BJ (cell line): ENCODE data around the gene FYTTD1. TPM values are rescaled to one million over a fixed set of nuclear protein-coding genes. Genes with fewer than 3 reads are reported as not detected.

ENCODE experiments used
- CTCF ChIA-PET: fragments of 350-600 bp; formaldehyde crosslinking; extraction: SDS; loops from one replicate; lab custom pipeline; 2021; ENCODE audit warnings: antibody characterized with exemption, inconsistent platforms; lab: Yijun Ruan, JAX
- POLR2A ChIA-PET: fragments of 300-600 bp; sonication (Branson Sonifier 250); formaldehyde crosslinking; extraction: SDS; loops from one replicate; lab custom pipeline; 2021; ENCODE audit warnings: antibody characterized with exemption; lab: Charles Lee
- DNase-seq: peaks from one replicate; pipeline ENCODE4 v3.0.0-alpha.2; 2011; ENCODE audit warnings: low read depth
- H3K27me3 ChIP-seq: 2 replicates; pipeline ENCODE4 v1.6.0; 2011; ENCODE audit warnings: low read length; ENCODE audit not compliant: control insufficient read depth, insufficient read depth
- H3K36me3 ChIP-seq: 2 replicates; pipeline ENCODE4 v1.5.1; 2011; ENCODE audit warnings: low read length; ENCODE audit not compliant: control insufficient read depth, insufficient read depth
- H3K4me3 ChIP-seq: 2 replicates; pipeline ENCODE4 v1.5.1; 2011; ENCODE audit warnings: low read depth, mild to moderate bottlenecking, control low read depth, low read length
- polyA plus RNA-seq: library from polyadenylated mRNA; depleted of rRNA; stranded (reverse); fragments of >200 nt; gene quantifications from 2 replicates; pipeline ENCODE4 v1.2.3, GENCODE V29; 2011
- TF ChIP-seq, protein P1 (sequence below): IDR thresholded peaks from 2 replicates; pipeline ENCODE4 v1.5.1; 2011; ENCODE audit warnings: low read depth, mild to moderate bottlenecking, control low read depth, inconsistent platforms, low read length, moderate library complexity; ENCODE audit not compliant: insufficient read depth

Gene FYTTD1
- polyA plus RNA-seq, 1 experiment: 37.2 TPM

DNA sequence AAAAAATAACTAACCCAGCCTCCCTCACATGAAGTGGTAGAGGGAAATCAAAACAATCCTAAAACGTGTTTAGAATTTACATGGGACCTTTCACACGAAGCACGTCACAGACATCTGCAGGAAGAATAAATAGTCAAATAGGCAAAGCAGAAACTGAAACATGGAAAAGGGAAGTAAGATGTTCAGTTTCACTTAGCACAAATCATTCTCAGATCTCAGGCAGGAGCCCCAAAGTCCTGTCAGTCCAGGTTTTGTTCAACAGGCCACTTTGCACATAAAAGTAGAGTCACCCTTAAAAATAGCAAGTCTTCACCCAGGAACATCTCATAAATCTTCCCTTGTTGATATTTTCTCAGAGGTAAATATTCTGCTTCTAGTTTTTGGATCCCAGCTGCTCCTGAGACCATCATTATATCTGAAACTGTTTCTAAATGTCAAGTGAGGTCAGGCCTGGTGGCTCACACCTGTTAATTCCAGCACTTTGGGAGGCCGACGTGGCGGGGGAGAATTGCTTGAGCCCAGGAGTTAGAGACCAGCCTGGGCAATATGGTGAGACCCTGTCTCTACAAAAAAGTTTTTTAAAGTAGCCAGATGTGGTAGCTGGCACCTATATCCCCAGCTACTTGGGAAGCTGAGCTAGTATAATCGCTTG lies 14.9 kb upstream of the FYTTD1 start:
- Histone ChIP-seq H3K36me3 (no peaks in the 10 kb centered on the region), H3K27me3 (no peaks in the 10 kb centered on the region), H3K4me3 (no peak overlapping the region)
- POLR2A ChIA-PET: no interaction called here
- TF ChIP-seq, protein P1, sequence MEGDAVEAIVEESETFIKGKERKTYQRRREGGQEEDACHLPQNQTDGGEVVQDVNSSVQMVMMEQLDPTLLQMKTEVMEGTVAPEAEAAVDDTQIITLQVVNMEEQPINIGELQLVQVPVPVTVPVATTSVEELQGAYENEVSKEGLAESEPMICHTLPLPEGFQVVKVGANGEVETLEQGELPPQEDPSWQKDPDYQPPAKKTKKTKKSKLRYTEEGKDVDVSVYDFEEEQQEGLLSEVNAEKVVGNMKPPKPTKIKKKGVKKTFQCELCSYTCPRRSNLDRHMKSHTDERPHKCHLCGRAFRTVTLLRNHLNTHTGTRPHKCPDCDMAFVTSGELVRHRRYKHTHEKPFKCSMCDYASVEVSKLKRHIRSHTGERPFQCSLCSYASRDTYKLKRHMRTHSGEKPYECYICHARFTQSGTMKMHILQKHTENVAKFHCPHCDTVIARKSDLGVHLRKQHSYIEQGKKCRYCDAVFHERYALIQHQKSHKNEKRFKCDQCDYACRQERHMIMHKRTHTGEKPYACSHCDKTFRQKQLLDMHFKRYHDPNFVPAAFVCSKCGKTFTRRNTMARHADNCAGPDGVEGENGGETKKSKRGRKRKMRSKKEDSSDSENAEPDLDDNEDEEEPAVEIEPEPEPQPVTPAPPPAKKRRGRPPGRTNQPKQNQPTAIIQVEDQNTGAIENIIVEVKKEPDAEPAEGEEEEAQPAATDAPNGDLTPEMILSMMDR: no peak
- CTCF ChIA-PET: interaction anchor here (1.2 kb wide), 1 partner anchor 62 kb away, joined by 3 read pairs; no protein-coding TSS in a partner anchor
- DNase-seq: no peak

DNA sequence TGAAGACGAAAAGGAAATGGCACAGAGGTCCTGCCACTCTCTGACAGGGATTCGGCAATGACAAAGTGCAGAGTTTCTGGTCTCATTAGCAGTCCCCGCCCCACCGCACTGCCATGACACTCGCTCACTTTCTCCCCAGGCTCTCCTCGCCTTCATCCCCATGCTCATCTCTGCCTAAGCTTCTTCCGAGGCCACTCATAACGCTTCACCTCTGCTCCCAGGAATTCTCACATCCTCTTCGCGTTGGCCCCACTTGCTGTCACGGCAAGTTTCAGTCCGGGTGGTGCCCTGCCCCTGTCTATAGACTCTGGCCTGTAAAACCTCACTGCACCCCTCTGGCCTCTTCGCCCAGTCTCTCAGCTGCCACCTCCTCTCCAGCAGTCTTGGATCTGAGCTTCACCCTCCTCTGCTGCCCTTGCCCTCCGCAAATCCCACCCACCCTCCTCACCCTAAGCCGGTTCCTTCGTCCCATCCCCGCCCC lies 13.6 kb upstream of the FYTTD1 start:
- ChIA-PET POLR2A (no interaction called here), CTCF (interaction anchor here (1.0 to 1.2 kb wide), 2 partner anchors 15 to 64 kb away, joined by 3 to 4 read pairs; no protein-coding TSS in a partner anchor)
- Histone ChIP-seq H3K36me3 (no peaks in the 10 kb centered on the region), H3K27me3 (no peaks in the 10 kb centered on the region), H3K4me3 (peak overlapping the region; percentile 91)
- TF ChIP-seq, protein P1: no peak
- no peak for DNase-seq

DNA sequence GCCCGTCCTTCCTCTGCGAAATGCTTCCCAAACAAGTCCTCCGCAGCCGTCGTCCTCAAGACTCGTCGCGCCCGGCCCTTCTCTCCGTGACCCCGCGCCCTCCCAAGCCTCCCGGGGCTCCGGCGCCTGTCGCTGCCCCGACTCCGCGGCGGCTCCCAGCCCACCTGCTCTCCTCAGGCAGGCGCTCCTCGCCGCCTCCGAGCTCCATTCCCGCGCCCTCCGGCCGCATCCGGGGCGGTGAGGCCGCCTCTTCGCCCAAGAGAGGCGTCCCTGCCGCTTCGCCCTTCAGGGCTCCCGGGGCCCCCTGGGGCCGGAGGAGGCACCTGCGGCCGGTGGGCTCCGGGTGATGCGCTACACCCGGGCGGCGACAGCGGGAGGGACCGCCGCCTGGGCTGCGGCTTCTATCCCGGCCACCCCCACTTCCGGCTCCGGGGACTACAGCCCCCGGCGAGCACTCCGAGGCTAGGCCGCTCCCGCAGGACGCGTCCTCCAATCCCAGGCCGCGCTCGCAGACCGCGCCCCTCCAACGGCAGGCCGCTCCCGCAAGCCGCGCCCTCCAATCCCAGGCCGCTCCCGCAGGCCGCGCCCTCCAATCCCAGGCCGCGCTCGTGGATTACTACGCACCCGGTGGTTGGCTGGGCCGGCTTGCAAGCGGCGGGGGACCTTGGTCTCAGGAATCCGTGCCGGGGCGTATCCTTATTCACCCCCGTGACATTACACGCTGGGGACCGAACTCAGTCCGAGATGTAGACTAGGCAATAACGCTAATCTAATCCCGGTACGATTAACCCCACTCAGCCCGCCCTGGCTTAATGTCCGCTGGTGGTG lies 13.0 kb upstream of the FYTTD1 start, which contains the start of gene RUBCN:
Gene RUBCN (minus strand): TSS at position 414 of the 828 bp plus-strand sequence. CDS start 185 bp downstream, at position 229.
- ChIA-PET POLR2A (no interaction called here), CTCF (interaction anchor here (0.5 to 1.0 kb wide), 2 partner anchors 14 to 692 kb away, joined by 3 to 4 read pairs; no protein-coding TSS in a partner anchor)
- TF ChIP-seq, protein P1: no peak
- Histone ChIP-seq H3K36me3 (no peaks in the 10 kb centered on the region), H3K27me3 (no peaks in the 10 kb centered on the region), H3K4me3 (peak within 1 kb of the TSS; percentile 91)
- DNase-seq: peak; percentile 74

DNA sequence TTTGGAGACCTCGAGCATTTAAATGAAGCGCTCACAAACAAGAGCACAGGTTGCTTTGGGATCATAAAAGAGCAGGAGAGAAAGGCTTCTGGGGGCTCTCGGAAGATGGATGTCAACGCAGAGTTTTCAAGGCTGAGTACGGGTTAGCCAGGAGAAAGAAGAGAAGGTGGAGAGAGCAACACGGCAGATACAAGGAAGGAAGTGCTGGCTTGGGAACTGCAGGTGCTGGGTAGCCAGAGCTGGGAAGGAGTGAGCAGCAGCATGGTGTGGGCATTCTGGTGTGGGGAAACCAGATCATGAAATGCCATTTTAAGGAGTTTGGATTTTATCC lies 12.4 kb upstream of the FYTTD1 start:
- Histone ChIP-seq H3K36me3 (no peaks in the 10 kb centered on the region), H3K27me3 (no peaks in the 10 kb centered on the region), H3K4me3 (peak overlapping the region; percentile 91)
- TF ChIP-seq, protein P1: no peak
- CTCF ChIA-PET: no interaction called here
- POLR2A ChIA-PET: no interaction called here
- no peak for DNase-seq

DNA sequence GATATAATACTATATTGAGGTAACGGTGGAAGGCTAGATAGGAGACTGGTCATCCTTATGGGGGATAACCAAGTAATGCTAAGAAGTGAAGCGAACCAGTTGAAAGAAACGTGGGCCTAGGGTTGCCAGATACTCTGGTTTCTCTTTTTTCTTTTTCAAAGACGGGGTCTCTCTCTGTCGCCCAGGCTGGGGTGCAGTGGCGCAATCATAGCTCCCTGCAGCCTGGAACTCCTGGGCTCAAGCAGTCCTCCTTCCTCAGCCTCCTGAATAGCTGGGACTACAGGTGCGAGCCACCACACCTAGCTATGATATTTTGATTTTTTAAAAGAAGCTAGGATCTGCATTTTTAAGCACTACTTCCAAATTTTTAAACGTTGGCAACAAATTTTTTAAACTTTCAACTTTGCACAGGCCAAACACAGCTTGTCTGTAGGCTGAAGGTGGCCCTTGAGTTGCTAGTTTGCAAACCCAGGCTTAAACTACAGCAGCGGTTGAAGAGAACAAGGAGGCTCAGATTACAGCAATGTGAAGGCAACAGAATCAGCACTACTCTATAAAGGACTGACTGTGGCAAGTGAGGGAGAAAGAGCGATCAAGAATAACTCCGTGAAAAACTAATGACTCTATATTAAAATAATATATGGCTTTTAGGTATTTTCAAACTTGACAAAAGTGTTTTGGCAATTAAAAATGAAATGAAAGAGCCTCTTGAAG lies 11.8 kb upstream of the FYTTD1 start:
- ChIA-PET CTCF (no interaction called here), POLR2A (no interaction called here)
- TF ChIP-seq, protein P1: no peak
- no peak for DNase-seq
- no peak overlapping the region for H3K4me3 ChIP-seq
- H3K27me3 ChIP-seq: no peaks in the 10 kb centered on the region
- H3K36me3 ChIP-seq: no peaks in the 10 kb centered on the region
